ENCODE measurements around the gene SLTM.

Gene SLTM

DNA sequence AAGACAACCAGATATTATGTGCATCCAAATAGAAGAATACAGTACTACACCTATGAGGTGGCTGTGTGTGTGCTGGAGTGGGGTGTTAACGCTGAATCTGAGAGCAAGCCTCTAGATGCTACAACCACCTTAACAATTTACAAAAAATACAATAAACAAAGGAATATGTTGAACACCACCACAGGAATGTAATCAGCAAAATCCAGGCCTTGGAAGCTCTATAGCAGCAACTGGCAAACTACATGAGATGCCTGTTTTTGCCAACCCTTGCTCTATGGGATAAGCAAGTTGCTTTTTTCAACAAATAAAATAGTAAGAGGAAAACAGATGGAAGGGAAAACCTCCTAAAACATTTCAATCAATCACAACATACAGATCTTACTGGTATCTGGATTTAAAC is 23.9 kb downstream of the SLTM start:
- no peak overlapping the region for H3K4me3 ChIP-seq (ENCODE audit: low read length)
- H3F3A ChIP-seq (ENCODE audit: control insufficient read depth, insufficient read depth) = peaks cover 7% of the 10 kb centered on the region
- H4K20me1 ChIP-seq (ENCODE audit: control insufficient read depth, insufficient read depth, low read depth, low read length) = peaks cover 9% of the 10 kb centered on the region; the same call in 1 of the 2 replicates
- H3K4me1 ChIP-seq (ENCODE audit: control insufficient read depth, low read length) = no peaks in the 10 kb centered on the region
- H3K36me3 ChIP-seq (ENCODE audit: control insufficient read depth, low read length) = peaks cover 78% of the 10 kb centered on the region
- H3K27ac ChIP-seq (ENCODE audit: low read depth, low read length) = no peak overlapping the region
- TF ChIP-seq EZH2phosphoT487 (IDR thresholded peaks at IDR 0.05; ENCODE audit: borderline replicate concordance, low read length) (no peak), CTCF (IDR thresholded peaks at IDR 0.05; ENCODE audit: low read depth, low read length, poor library complexity, severe bottlenecking) (no peak)
- H3K79me2 ChIP-seq (ENCODE audit: control insufficient read depth, low read length) = peaks cover 41% of the 10 kb centered on the region
- no peak overlapping the region for H3K4me2 ChIP-seq (ENCODE audit: low read length)
- no peaks in the 10 kb centered on the region for H3K9me2 ChIP-seq (replicated peaks; ENCODE audit: control insufficient read depth, low read length)
- no peaks in the 10 kb centered on the region for H3K9me3 ChIP-seq (ENCODE audit: control insufficient read depth, insufficient read depth, low read length)
- H3K27me3 ChIP-seq (ENCODE audit: control insufficient read depth, low read length) = no peaks in the 10 kb centered on the region

- Histone ChIP-seq H3K4me1 (ENCODE audit: control insufficient read depth, low read length) (no peaks in the 10 kb centered on the region), H3K9me3 (ENCODE audit: control insufficient read depth, insufficient read depth, low read length) (no peaks in the 10 kb centered on the region), H4K20me1 (ENCODE audit: control insufficient read depth, insufficient read depth, low read depth, low read length) (0 out of 2 replicates have a peak, but pooled peaks cover 6% of the 10 kb centered on the region), H3K9me2 (replicated peaks; ENCODE audit: control insufficient read depth, low read length) (no peaks in the 10 kb centered on the region), H3K36me3 (ENCODE audit: control insufficient read depth, low read length) (peaks cover 78% of the 10 kb centered on the region), H3K27me3 (ENCODE audit: control insufficient read depth, low read length) (no peaks in the 10 kb centered on the region), H3K4me2 (ENCODE audit: low read length) (no peak overlapping the region), H3K4me3 (ENCODE audit: low read length) (no peak overlapping the region), H3F3A (ENCODE audit: control insufficient read depth, insufficient read depth) (peaks cover 5% of the 10 kb centered on the region), H3K79me2 (ENCODE audit: control insufficient read depth, low read length) (peaks cover 37% of the 10 kb centered on the region), H3K27ac (ENCODE audit: low read depth, low read length) (no peak overlapping the region)
- TF ChIP-seq EZH2phosphoT487 (IDR thresholded peaks at IDR 0.05; ENCODE audit: borderline replicate concordance, low read length) (no peak), CTCF (IDR thresholded peaks at IDR 0.05; ENCODE audit: low read depth, low read length, poor library complexity, severe bottlenecking) (no peak)
Measured at GRCh38 chr15:58908550-58909309, 24.7 kb downstream of the SLTM start.

GRCh38 chr15:58900631-58901030 is 32.8 kb downstream of the SLTM start:
- H3K4me1 ChIP-seq (ENCODE audit: control insufficient read depth, low read length) = no peaks in the 10 kb centered on the region
- no peak overlapping the region for H3K4me2 ChIP-seq (ENCODE audit: low read length)
- no peak overlapping the region for H3K27ac ChIP-seq (ENCODE audit: low read depth, low read length)
- peaks cover 80% of the 10 kb centered on the region for H3K36me3 ChIP-seq (ENCODE audit: control insufficient read depth, low read length)
- TF ChIP-seq EZH2phosphoT487 (IDR thresholded peaks at IDR 0.05; ENCODE audit: borderline replicate concordance, low read length) (no peak), CTCF (IDR thresholded peaks at IDR 0.05; ENCODE audit: low read depth, low read length, poor library complexity, severe bottlenecking) (no peak)
- H3K27me3 ChIP-seq (ENCODE audit: control insufficient read depth, low read length) = no peaks in the 10 kb centered on the region
- peaks cover 6% of the 10 kb centered on the region for H3K79me2 ChIP-seq (ENCODE audit: control insufficient read depth, low read length)
- no peaks in the 10 kb centered on the region for H4K20me1 ChIP-seq (ENCODE audit: control insufficient read depth, insufficient read depth, low read depth, low read length)
- H3K9me3 ChIP-seq (ENCODE audit: control insufficient read depth, insufficient read depth, low read length) = no peaks in the 10 kb centered on the region
- H3K4me3 ChIP-seq (ENCODE audit: low read length) = no peak overlapping the region
- no peaks in the 10 kb centered on the region for H3F3A ChIP-seq (ENCODE audit: control insufficient read depth, insufficient read depth)
- H3K9me2 ChIP-seq (replicated peaks; ENCODE audit: control insufficient read depth, low read length) = no peaks in the 10 kb centered on the region

All from DOHH2 (cell line).